ENCODE data around the gene PEX11A.

DNA sequence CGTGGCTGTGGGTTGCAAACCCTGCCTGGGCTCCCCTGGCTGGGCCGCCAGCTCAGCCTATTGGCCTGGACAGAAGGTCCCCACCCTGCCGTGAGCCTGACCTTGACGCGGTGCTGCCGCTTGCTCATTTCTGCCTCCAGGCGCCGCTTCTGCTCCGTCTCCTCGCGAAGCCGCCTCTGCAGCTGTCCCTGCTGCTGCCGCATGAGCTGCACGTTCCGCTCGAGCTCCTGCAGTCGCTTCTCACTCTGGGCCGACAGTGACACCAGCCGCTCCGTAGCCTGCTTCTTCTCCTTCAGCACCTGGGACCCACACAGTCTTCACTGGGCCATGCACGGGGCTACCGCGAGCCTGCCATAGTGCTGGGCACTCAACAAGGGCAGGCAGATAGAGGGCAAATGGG lies 57.0 kb downstream of the PEX11A start:
- TF ChIP-seq, protein P1, sequence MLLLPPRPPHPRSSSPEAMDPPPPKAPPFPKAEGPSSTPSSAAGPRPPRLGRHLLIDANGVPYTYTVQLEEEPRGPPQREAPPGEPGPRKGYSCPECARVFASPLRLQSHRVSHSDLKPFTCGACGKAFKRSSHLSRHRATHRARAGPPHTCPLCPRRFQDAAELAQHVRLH (tag by site-specific recombination; IDR thresholded peaks at IDR 0.05), result no peak
- TF ChIP-seq MZF1 (tag by site-specific recombination; IDR thresholded peaks at IDR 0.05; ENCODE audit: borderline replicate concordance) (no peak), KLF16 (tag by site-specific recombination; IDR thresholded peaks at IDR 0.05) (no peak), ZNF274 (IDR thresholded peaks at IDR 0.05; ENCODE audit: low read length) (no peak), ZNF274 (tag by site-specific recombination; IDR thresholded peaks at IDR 0.05; ENCODE audit: borderline replicate concordance) (no peak), ZEB2 (tag by site-specific recombination; IDR thresholded peaks at IDR 0.05) (no peak), ZNF132 (tag by site-specific recombination; IDR thresholded peaks at IDR 0.05; ENCODE audit: borderline replicate concordance) (no peak), ZNF423 (tag by site-specific recombination; IDR thresholded peaks at IDR 0.05) (no peak), ZNF121 (tag by site-specific recombination; IDR thresholded peaks at IDR 0.05) (no peak), MEIS1 (CRISPR knock-in tag; IDR thresholded peaks at IDR 0.05; ENCODE audit: borderline replicate concordance) (no peak)
- TF ChIP-seq, protein P2, sequence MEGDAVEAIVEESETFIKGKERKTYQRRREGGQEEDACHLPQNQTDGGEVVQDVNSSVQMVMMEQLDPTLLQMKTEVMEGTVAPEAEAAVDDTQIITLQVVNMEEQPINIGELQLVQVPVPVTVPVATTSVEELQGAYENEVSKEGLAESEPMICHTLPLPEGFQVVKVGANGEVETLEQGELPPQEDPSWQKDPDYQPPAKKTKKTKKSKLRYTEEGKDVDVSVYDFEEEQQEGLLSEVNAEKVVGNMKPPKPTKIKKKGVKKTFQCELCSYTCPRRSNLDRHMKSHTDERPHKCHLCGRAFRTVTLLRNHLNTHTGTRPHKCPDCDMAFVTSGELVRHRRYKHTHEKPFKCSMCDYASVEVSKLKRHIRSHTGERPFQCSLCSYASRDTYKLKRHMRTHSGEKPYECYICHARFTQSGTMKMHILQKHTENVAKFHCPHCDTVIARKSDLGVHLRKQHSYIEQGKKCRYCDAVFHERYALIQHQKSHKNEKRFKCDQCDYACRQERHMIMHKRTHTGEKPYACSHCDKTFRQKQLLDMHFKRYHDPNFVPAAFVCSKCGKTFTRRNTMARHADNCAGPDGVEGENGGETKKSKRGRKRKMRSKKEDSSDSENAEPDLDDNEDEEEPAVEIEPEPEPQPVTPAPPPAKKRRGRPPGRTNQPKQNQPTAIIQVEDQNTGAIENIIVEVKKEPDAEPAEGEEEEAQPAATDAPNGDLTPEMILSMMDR (tag by site-specific recombination; IDR thresholded peaks at IDR 0.05), result no peak
- TF ChIP-seq, protein P3, sequence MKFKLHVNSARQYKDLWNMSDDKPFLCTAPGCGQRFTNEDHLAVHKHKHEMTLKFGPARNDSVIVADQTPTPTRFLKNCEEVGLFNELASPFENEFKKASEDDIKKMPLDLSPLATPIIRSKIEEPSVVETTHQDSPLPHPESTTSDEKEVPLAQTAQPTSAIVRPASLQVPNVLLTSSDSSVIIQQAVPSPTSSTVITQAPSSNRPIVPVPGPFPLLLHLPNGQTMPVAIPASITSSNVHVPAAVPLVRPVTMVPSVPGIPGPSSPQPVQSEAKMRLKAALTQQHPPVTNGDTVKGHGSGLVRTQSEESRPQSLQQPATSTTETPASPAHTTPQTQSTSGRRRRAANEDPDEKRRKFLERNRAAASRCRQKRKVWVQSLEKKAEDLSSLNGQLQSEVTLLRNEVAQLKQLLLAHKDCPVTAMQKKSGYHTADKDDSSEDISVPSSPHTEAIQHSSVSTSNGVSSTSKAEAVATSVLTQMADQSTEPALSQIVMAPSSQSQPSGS (tag by site-specific recombination; IDR thresholded peaks at IDR 0.05; ENCODE audit: low read depth), result no peak
- TF ChIP-seq, protein P4, sequence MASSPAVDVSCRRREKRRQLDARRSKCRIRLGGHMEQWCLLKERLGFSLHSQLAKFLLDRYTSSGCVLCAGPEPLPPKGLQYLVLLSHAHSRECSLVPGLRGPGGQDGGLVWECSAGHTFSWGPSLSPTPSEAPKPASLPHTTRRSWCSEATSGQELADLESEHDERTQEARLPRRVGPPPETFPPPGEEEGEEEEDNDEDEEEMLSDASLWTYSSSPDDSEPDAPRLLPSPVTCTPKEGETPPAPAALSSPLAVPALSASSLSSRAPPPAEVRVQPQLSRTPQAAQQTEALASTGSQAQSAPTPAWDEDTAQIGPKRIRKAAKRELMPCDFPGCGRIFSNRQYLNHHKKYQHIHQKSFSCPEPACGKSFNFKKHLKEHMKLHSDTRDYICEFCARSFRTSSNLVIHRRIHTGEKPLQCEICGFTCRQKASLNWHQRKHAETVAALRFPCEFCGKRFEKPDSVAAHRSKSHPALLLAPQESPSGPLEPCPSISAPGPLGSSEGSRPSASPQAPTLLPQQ (tag by site-specific recombination; IDR thresholded peaks at IDR 0.05), result no peak
- TF ChIP-seq, protein P5, sequence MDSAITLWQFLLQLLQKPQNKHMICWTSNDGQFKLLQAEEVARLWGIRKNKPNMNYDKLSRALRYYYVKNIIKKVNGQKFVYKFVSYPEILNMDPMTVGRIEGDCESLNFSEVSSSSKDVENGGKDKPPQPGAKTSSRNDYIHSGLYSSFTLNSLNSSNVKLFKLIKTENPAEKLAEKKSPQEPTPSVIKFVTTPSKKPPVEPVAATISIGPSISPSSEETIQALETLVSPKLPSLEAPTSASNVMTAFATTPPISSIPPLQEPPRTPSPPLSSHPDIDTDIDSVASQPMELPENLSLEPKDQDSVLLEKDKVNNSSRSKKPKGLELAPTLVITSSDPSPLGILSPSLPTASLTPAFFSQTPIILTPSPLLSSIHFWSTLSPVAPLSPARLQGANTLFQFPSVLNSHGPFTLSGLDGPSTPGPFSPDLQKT (IDR thresholded peaks at IDR 0.05; ENCODE audit: borderline replicate concordance, low read depth, low read length), result no peak
- TF ChIP-seq, protein P6, sequence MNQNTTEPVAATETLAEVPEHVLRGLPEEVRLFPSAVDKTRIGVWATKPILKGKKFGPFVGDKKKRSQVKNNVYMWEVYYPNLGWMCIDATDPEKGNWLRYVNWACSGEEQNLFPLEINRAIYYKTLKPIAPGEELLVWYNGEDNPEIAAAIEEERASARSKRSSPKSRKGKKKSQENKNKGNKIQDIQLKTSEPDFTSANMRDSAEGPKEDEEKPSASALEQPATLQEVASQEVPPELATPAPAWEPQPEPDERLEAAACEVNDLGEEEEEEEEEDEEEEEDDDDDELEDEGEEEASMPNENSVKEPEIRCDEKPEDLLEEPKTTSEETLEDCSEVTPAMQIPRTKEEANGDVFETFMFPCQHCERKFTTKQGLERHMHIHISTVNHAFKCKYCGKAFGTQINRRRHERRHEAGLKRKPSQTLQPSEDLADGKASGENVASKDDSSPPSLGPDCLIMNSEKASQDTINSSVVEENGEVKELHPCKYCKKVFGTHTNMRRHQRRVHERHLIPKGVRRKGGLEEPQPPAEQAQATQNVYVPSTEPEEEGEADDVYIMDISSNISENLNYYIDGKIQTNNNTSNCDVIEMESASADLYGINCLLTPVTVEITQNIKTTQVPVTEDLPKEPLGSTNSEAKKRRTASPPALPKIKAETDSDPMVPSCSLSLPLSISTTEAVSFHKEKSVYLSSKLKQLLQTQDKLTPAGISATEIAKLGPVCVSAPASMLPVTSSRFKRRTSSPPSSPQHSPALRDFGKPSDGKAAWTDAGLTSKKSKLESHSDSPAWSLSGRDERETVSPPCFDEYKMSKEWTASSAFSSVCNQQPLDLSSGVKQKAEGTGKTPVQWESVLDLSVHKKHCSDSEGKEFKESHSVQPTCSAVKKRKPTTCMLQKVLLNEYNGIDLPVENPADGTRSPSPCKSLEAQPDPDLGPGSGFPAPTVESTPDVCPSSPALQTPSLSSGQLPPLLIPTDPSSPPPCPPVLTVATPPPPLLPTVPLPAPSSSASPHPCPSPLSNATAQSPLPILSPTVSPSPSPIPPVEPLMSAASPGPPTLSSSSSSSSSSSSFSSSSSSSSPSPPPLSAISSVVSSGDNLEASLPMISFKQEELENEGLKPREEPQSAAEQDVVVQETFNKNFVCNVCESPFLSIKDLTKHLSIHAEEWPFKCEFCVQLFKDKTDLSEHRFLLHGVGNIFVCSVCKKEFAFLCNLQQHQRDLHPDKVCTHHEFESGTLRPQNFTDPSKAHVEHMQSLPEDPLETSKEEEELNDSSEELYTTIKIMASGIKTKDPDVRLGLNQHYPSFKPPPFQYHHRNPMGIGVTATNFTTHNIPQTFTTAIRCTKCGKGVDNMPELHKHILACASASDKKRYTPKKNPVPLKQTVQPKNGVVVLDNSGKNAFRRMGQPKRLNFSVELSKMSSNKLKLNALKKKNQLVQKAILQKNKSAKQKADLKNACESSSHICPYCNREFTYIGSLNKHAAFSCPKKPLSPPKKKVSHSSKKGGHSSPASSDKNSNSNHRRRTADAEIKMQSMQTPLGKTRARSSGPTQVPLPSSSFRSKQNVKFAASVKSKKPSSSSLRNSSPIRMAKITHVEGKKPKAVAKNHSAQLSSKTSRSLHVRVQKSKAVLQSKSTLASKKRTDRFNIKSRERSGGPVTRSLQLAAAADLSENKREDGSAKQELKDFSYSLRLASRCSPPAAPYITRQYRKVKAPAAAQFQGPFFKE (tag by site-specific recombination; IDR thresholded peaks at IDR 0.05; ENCODE audit: borderline replicate concordance), result no peak

Measured in HEK293 (cell line).